ENCODE measurements around the gene SPSB4. TPM values are rescaled to one million over a fixed set of nuclear protein-coding genes. Genes with fewer than 3 reads are reported as not detected.

Gene SPSB4
- total and polyA plus RNA-seq, 2 of the 8 experiments (the other 6 are each of a cell fraction or from before 2014, with no cell fraction given), result 15.1 to 17.2 TPM

DNA sequence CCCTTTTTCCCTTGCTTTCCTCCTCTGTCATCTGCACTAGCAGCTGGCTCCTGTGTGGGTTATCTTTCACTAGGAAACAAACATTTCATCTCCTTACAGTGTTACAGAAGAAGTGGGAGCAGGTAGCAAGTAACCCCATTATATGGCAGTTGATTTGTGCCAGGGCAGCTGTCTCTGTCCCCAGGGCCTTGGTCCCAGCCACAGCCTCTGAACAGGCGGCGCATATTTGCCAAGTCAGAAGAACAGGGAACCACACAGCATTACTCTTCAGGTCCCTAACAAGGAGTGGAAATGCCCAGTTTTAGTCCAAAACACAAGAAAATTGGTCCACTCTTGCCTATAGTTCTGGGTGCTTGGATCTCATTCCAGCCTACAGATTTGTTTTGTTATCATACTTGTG lies 99.8 kb downstream of the SPSB4 start:
- Histone ChIP-seq H4K5ac (ENCODE audit: insufficient read length, low read depth, low read length) (no peak overlapping the region), H3K9me3 (ENCODE audit: insufficient read depth in 2 of 2, low read depth in 1 of 2, low read length in 1 of 2) (no peaks in the 10 kb centered on the region), H2AFZ (ENCODE audit: low read length) (no peak overlapping the region), H3K36me3 (ENCODE audit: control insufficient read depth in 2 of 4, insufficient read depth in 4 of 4, low read length in 3 of 4) (no peaks in the 10 kb centered on the region), H3K79me1 (ENCODE audit: low read depth, low read length) (no peaks in the 10 kb centered on the region; the same call in 1 of the 2 replicates), H3K79me2 (ENCODE audit: control insufficient read depth in 1 of 2, insufficient read depth in 2 of 2, low read length in 2 of 2) (no peaks in the 10 kb centered on the region), H2BK20ac (ENCODE audit: low read length) (no peak overlapping the region), H3K27ac (ENCODE audit: low read depth, low read length) (no peak overlapping the region), H3K4me3 (ENCODE audit: extremely low read depth in 1 of 4, insufficient read depth in 2 of 4, low read depth in 3 of 4, low read length in 4 of 4) (no peak overlapping the region), H3K23me2 (ENCODE audit: low read depth, low read length) (no peaks in the 10 kb centered on the region), H3K56ac (replicated peaks; ENCODE audit: insufficient read length, low read depth, low read length) (no peak overlapping the region), H3K27me3 (replicated peaks in 1 of 4; ENCODE audit: control insufficient read depth in 3 of 4, extremely low read depth in 1 of 4, insufficient read depth in 3 of 4, low read length in 3 of 4) (no peaks in the 10 kb centered on the region), H4K91ac (replicated peaks; ENCODE audit: insufficient read length, low read length) (no peak overlapping the region), H3K9ac (replicated peaks in 1 of 4; ENCODE audit: extremely low read depth in 1 of 4, low read depth in 3 of 4, low read length in 3 of 4) (no peak overlapping the region), H3K4me2 (ENCODE audit: insufficient read depth in 1 of 2, low read depth in 2 of 2, low read length in 2 of 2) (no peak overlapping the region), H3K4ac (replicated peaks; ENCODE audit: insufficient read length, low read depth, low read length) (no peak overlapping the region), H2BK120ac (replicated peaks; ENCODE audit: low read depth, low read length) (no peak overlapping the region), H2BK15ac (ENCODE audit: low read length) (no peak overlapping the region), H3K4me1 (replicated peaks in 1 of 4; ENCODE audit: control insufficient read depth in 3 of 4, insufficient read depth in 4 of 4, low read length in 3 of 4) (peaks cover 2 to 5% (median 3%) of the 10 kb centered on the region in 4 experiments; a peak in 6 of 7 replicates), H4K8ac (ENCODE audit: extremely low read depth, insufficient read depth, low read length) (no peak overlapping the region), H3K18ac (ENCODE audit: extremely low read depth, low read length) (no peak overlapping the region), H4K20me1 (replicated peaks in 1 of 2; ENCODE audit: control insufficient read depth in 1 of 2, insufficient read depth in 2 of 2, low read length in 2 of 2) (no peaks in the 10 kb centered on the region), H3K23ac (ENCODE audit: insufficient read length) (no peak overlapping the region), H2AK5ac (ENCODE audit: low read depth, low read length) (no peak overlapping the region), H2BK12ac (ENCODE audit: low read depth, low read length) (no peak overlapping the region), H3K14ac (ENCODE audit: insufficient read length) (no peak overlapping the region), H2BK5ac (ENCODE audit: low read depth, low read length) (no peak overlapping the region)
- ChIA-PET CTCF (ENCODE audit: partially characterized antibody) (interaction anchor here (0.9 to 3.9 kb wide), 10 partner anchors 17 to 249 kb away, joined by 3 to 21 read pairs (median 4); no protein-coding TSS in a partner anchor), POLR2A (ENCODE audit: partially characterized antibody) (no interaction called here)
- 91% methylated on average over 2 of the region's 2 CpGs; no CpG with 5 or more reads in 1 of the 2 experiments for WGBS, 2 experiments (ENCODE audit: extremely low coverage in 1 of 2, insufficient coverage in 1 of 2, insufficient read length in 1 of 2, insufficient replicate concordance in 2 of 2, low coverage in 1 of 2, low lambda C conversion rate in 2 of 2, missing lambda C conversion rate in 1 of 2)
- TF ChIP-seq KDM5A (IDR thresholded peaks at IDR 0.05; ENCODE audit: low read length) (no peak), CTBP2 (IDR thresholded peaks at IDR 0.05; ENCODE audit: borderline replicate concordance, insufficient read depth, insufficient read length, low read length) (no peak)
- no peak for DNase-seq (ENCODE audit: low read depth in 1 of 2, low spot score in 2 of 2)
- no peak for FAIRE-seq

Data from H1 (cell line).